ENCODE measurements around the gene PKP3.
A peak's percentile ranks its signal among the peaks of the same experiment; 100 is the strongest.
"Not testable (repeated sequence)": the region's sequence is repeated elsewhere in the genome, so short reads cannot be mapped to it uniquely, and the experiment has no call there.

Gene PKP3

GRCh38 chr11:359181-359714 lies 34.8 kb upstream of the PKP3 start:
- no peak overlapping the region for H3K4me3 ChIP-seq (ENCODE audit: low read depth, low read length)
- no peak for TF ChIP-seq CTCF (IDR thresholded peaks at IDR 0.05; ENCODE audit: borderline replicate concordance, insufficient read depth, low read depth, low read length)

- H3K4me3 ChIP-seq (ENCODE audit: low read depth, low read length): no peak overlapping the region
- TF ChIP-seq CTCF (IDR thresholded peaks at IDR 0.05; ENCODE audit: borderline replicate concordance, insufficient read depth, low read depth, low read length): no peak
Measured at GRCh38 chr11:360326-361280, 33.4 kb upstream of the PKP3 start.

- no peak for TF ChIP-seq CTCF (IDR thresholded peaks at IDR 0.05; ENCODE audit: borderline replicate concordance, insufficient read depth, low read depth, low read length)
- no peak overlapping the region for H3K4me3 ChIP-seq (ENCODE audit: low read depth, low read length)
Measured at GRCh38 chr11:362642-363442, 31.2 kb upstream of the PKP3 start.

DNA sequence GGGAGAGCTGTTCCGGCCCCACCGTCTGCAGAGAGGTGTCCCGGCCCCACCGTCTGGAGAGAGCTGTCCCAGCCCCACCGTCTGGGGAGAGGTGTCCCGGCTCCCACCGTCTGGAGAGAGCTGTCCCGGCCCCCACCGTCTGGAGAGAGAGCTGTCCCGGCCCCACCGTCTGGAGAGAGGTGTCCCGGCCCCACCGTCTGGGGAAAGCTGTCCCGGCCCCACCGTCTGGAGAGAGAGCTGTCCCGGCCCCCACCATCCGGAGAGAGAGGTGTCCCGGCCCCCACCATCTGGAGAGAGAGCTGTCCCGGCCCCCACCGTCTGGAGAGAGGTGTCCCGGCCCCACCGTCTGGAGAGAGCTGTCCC lies 30.6 kb upstream of the PKP3 start:
- H3K4me3 ChIP-seq (ENCODE audit: low read depth, low read length): not testable (repeated sequence)

DNA sequence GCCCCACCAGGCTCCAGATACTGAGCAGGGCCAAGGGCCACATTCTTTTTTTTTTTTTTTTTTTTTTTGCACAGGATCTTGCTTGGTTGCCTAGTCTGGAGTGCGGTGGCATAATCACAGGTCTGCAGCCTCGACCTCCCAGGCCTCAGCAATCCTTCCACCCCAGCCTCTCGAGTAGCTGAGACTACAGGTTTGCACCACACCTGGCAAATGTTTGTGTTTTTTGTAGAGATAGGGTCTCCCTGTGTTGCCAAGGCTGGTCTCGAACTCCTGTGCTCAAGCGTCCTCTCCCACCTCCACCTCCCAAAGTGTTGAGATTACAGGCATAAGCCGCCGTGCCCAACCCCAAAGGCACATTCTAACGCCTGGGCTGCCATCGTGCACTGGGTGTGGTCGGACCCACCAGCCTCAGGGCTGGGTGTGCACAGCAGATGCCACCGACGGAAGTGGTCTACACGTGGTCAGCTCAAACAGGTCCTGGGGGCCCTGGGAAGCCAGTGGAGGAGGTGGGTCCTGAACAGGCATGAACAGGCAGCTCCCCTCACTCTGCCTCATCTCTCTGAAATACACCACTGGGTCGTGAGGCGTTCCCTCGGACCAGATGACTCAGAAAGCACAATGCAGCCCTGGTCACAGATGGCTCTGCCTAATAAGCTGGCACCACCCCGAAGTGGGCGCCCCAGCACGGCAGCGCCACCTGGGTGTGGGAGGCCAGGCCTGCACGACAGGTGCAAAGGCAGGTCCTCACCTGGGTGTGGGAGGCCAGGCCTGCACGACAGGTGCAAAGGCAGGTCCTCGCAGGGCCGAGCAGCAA lies 29.9 kb upstream of the PKP3 start:
- no peak overlapping the region for H3K4me3 ChIP-seq (ENCODE audit: low read depth, low read length)
- TF ChIP-seq CTCF (IDR thresholded peaks at IDR 0.05; ENCODE audit: borderline replicate concordance, insufficient read depth, low read depth, low read length): peak; percentile 74

GRCh38 chr11:364991-365725 lies 28.9 kb upstream of the PKP3 start:
- H3K4me3 ChIP-seq (ENCODE audit: low read depth, low read length): no peak overlapping the region
- no peak for TF ChIP-seq CTCF (IDR thresholded peaks at IDR 0.05; ENCODE audit: borderline replicate concordance, insufficient read depth, low read depth, low read length)
